ENCODE data around the gene EIPR1.

DNA sequence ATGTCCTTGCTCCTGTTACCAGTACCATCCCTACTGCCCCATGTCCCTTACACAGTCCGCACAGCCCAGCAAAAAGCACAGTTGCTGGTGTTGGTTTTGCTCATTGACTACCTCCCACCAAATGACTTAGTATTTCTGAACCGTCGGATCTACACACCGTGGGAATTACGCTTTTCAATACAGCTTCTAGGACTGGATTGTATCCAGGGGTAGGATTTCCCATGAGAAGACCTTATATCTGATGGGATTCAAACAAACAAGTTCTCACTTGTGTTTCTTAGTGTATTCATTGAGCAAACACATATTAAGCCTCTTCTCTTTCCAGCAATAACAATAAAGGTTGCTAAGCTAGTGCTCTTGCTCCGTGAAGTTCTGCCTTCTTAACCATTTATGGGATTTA, 27.7 kb upstream of the EIPR1 start:
- TF ChIP-seq, protein P1, sequence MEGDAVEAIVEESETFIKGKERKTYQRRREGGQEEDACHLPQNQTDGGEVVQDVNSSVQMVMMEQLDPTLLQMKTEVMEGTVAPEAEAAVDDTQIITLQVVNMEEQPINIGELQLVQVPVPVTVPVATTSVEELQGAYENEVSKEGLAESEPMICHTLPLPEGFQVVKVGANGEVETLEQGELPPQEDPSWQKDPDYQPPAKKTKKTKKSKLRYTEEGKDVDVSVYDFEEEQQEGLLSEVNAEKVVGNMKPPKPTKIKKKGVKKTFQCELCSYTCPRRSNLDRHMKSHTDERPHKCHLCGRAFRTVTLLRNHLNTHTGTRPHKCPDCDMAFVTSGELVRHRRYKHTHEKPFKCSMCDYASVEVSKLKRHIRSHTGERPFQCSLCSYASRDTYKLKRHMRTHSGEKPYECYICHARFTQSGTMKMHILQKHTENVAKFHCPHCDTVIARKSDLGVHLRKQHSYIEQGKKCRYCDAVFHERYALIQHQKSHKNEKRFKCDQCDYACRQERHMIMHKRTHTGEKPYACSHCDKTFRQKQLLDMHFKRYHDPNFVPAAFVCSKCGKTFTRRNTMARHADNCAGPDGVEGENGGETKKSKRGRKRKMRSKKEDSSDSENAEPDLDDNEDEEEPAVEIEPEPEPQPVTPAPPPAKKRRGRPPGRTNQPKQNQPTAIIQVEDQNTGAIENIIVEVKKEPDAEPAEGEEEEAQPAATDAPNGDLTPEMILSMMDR (IDR thresholded peaks at IDR 0.05 in 2 of 3, conservative IDR thresholded peaks at IDR 0.05 in 1 of 3; ENCODE audit: control insufficient read depth in 2 of 3, extremely low read depth in 1 of 3, insufficient read depth in 1 of 3, low read depth in 3 of 3, low read length in 3 of 3), result no peak
- TF ChIP-seq ASH2L (IDR thresholded peaks at IDR 0.05; ENCODE audit: borderline replicate concordance, low read depth) (no peak), YY1 (IDR thresholded peaks at IDR 0.05; ENCODE audit: low read depth, low read length) (no peak), FOXK2 (IDR thresholded peaks at IDR 0.05) (no peak), POLR2A (IDR thresholded peaks at IDR 0.05; ENCODE audit: low read depth, low read length) (no peak), NRF1 (conservative IDR thresholded peaks at IDR 0.05; ENCODE audit: low read depth, low read length) (no peak), POLR2AphosphoS5 (IDR thresholded peaks at IDR 0.05; ENCODE audit: low read length) (no peak), SIN3A (IDR thresholded peaks at IDR 0.05; ENCODE audit: low read depth, low read length) (no peak), MYC (IDR thresholded peaks at IDR 0.05; ENCODE audit: insufficient read depth, insufficient read length, insufficient replicate concordance, low read length, severe bottlenecking) (no peak)
- TF ChIP-seq, protein P2, sequence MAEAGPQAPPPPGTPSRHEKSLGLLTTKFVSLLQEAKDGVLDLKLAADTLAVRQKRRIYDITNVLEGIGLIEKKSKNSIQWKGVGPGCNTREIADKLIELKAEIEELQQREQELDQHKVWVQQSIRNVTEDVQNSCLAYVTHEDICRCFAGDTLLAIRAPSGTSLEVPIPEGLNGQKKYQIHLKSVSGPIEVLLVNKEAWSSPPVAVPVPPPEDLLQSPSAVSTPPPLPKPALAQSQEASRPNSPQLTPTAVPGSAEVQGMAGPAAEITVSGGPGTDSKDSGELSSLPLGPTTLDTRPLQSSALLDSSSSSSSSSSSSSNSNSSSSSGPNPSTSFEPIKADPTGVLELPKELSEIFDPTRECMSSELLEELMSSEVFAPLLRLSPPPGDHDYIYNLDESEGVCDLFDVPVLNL (IDR thresholded peaks at IDR 0.05; ENCODE audit: low read depth, low read length), result no peak
